ENCODE data around the gene ENAH.

ENAH gene

GRCh38 chr1:225532240-225532944 lies 120.5 kb downstream of the ENAH start:
- no peak for TF ChIP-seq CTCF (conservative IDR thresholded peaks at IDR 0.05; ENCODE audit: low read length)
- TF ChIP-seq EZH2phosphoT487 (IDR thresholded peaks at IDR 0.05; ENCODE audit: borderline replicate concordance): no peak
- H3K9me3 ChIP-seq (ENCODE audit: insufficient read depth, low read depth, low read length): no peaks in the 10 kb centered on the region
- no peaks in the 10 kb centered on the region for H3K79me2 ChIP-seq (ENCODE audit: insufficient read depth, low read length)
- no peaks in the 10 kb centered on the region for H3K9me2 ChIP-seq (replicated peaks; ENCODE audit: low read depth, low read length)
- no peak overlapping the region for H2AFZ ChIP-seq (ENCODE audit: low read length)
- H3F3A ChIP-seq (ENCODE audit: low read depth): no peaks in the 10 kb centered on the region
- H4K20me1 ChIP-seq (ENCODE audit: insufficient read depth, low read length, poor library complexity, severe bottlenecking): no peaks in the 10 kb centered on the region
- H3K4me2 ChIP-seq (ENCODE audit: low read depth, low read length, poor library complexity, severe bottlenecking): no peak overlapping the region
- H3K9ac ChIP-seq (ENCODE audit: low read depth, low read length, poor library complexity, severe bottlenecking): no peak overlapping the region
- peaks cover 6% of the 10 kb centered on the region for H3K4me1 ChIP-seq (ENCODE audit: insufficient read depth, low read length, poor library complexity, severe bottlenecking)
- no peaks in the 10 kb centered on the region; the same call in 1 of the 2 replicates for H3K36me3 ChIP-seq (ENCODE audit: insufficient read depth, low read length)
- no peak overlapping the region for H3K4me3 ChIP-seq (ENCODE audit: low read length, poor library complexity, severe bottlenecking)
- no peaks in the 10 kb centered on the region for H3K27me3 ChIP-seq (ENCODE audit: insufficient read depth, low read length, poor library complexity, severe bottlenecking)

GRCh38 chr1:225529726-225530125 lies 123.2 kb downstream of the ENAH start:
- Histone ChIP-seq H3K36me3 (ENCODE audit: insufficient read depth, low read length) (no peaks in the 10 kb centered on the region; the same call in 1 of the 2 replicates), H3K9me2 (replicated peaks; ENCODE audit: low read depth, low read length) (no peaks in the 10 kb centered on the region), H2AFZ (ENCODE audit: low read length) (no peak overlapping the region), H3F3A (ENCODE audit: low read depth) (no peaks in the 10 kb centered on the region), H3K4me2 (ENCODE audit: low read depth, low read length, poor library complexity, severe bottlenecking) (no peak overlapping the region), H3K79me2 (ENCODE audit: insufficient read depth, low read length) (no peaks in the 10 kb centered on the region), H3K4me1 (ENCODE audit: insufficient read depth, low read length, poor library complexity, severe bottlenecking) (no peaks in the 10 kb centered on the region), H3K9me3 (ENCODE audit: insufficient read depth, low read depth, low read length) (no peaks in the 10 kb centered on the region), H3K27me3 (ENCODE audit: insufficient read depth, low read length, poor library complexity, severe bottlenecking) (no peaks in the 10 kb centered on the region), H3K4me3 (ENCODE audit: low read length, poor library complexity, severe bottlenecking) (no peak overlapping the region), H3K9ac (ENCODE audit: low read depth, low read length, poor library complexity, severe bottlenecking) (no peak overlapping the region), H4K20me1 (ENCODE audit: insufficient read depth, low read length, poor library complexity, severe bottlenecking) (no peaks in the 10 kb centered on the region)
- TF ChIP-seq EZH2phosphoT487 (IDR thresholded peaks at IDR 0.05; ENCODE audit: borderline replicate concordance) (no peak), CTCF (conservative IDR thresholded peaks at IDR 0.05; ENCODE audit: low read length) (no peak)

GRCh38 chr1:225527575-225527974 lies 125.3 kb downstream of the ENAH start:
- H3K9ac ChIP-seq (ENCODE audit: low read depth, low read length, poor library complexity, severe bottlenecking): no peak overlapping the region
- H2AFZ ChIP-seq (ENCODE audit: low read length): no peak overlapping the region
- no peak overlapping the region for H3K4me2 ChIP-seq (ENCODE audit: low read depth, low read length, poor library complexity, severe bottlenecking)
- TF ChIP-seq EZH2phosphoT487 (IDR thresholded peaks at IDR 0.05; ENCODE audit: borderline replicate concordance) (no peak), CTCF (conservative IDR thresholded peaks at IDR 0.05; ENCODE audit: low read length) (no peak)
- H3K4me1 ChIP-seq (ENCODE audit: insufficient read depth, low read length, poor library complexity, severe bottlenecking): no peaks in the 10 kb centered on the region
- no peaks in the 10 kb centered on the region for H3K27me3 ChIP-seq (ENCODE audit: insufficient read depth, low read length, poor library complexity, severe bottlenecking)
- no peaks in the 10 kb centered on the region for H3F3A ChIP-seq (ENCODE audit: low read depth)
- H3K79me2 ChIP-seq (ENCODE audit: insufficient read depth, low read length): no peaks in the 10 kb centered on the region
- no peaks in the 10 kb centered on the region; the same call in 1 of the 2 replicates for H3K36me3 ChIP-seq (ENCODE audit: insufficient read depth, low read length)
- H3K4me3 ChIP-seq (ENCODE audit: low read length, poor library complexity, severe bottlenecking): no peak overlapping the region
- no peaks in the 10 kb centered on the region for H4K20me1 ChIP-seq (ENCODE audit: insufficient read depth, low read length, poor library complexity, severe bottlenecking)
- H3K9me3 ChIP-seq (ENCODE audit: insufficient read depth, low read depth, low read length): no peaks in the 10 kb centered on the region
- H3K9me2 ChIP-seq (replicated peaks; ENCODE audit: low read depth, low read length): no peaks in the 10 kb centered on the region
